HG02678 (cell line): ENCODE results near the gene SEC14L3.

Experiments used
- ATAC-seq: cut with Tn5 transposase; IDR thresholded peaks from one replicate; pipeline ENCODE4 v1.9.1; 2021; ENCODE audit warnings: mild to moderate bottlenecking, moderate library complexity; ENCODE audit not compliant: unreplicated experiment

The SEC14L3 gene

GRCh38 chr22:30445438-30446145, 26.2 kb downstream of the SEC14L3 start:
- no peak for ATAC-seq

- ATAC-seq: no peak
Measured at GRCh38 chr22:30444632-30445437, 27.0 kb downstream of the SEC14L3 start.

- no peak for ATAC-seq
Measured at GRCh38 chr22:30441088-30441487, 30.7 kb downstream of the SEC14L3 start.

- no peak for ATAC-seq
Measured at GRCh38 chr22:30439836-30440235, 32.0 kb downstream of the SEC14L3 start.

GRCh38 chr22:30439226-30439625, 32.6 kb downstream of the SEC14L3 start:
- ATAC-seq: no peak

- no peak for ATAC-seq
Measured at GRCh38 chr22:30438559-30438958, 33.3 kb downstream of the SEC14L3 start.

GRCh38 chr22:30436196-30436595, 35.6 kb downstream of the SEC14L3 start:
- no peak for ATAC-seq

- ATAC-seq: no peak
Measured at GRCh38 chr22:30435674-30436126, 36.1 kb downstream of the SEC14L3 start.

- no peak for ATAC-seq
Measured at GRCh38 chr22:30434843-30435242, 37.0 kb downstream of the SEC14L3 start.

- no peak for ATAC-seq
Measured at GRCh38 chr22:30433773-30434172, 38.0 kb downstream of the SEC14L3 start.

- no peak for ATAC-seq
Measured at GRCh38 chr22:30433227-30433626, 38.6 kb downstream of the SEC14L3 start.

GRCh38 chr22:30432520-30432919, 39.3 kb downstream of the SEC14L3 start:
- no peak for ATAC-seq

- ATAC-seq: no peak
Measured at GRCh38 chr22:30432096-30432495, 39.7 kb downstream of the SEC14L3 start.

- ATAC-seq: no peak
Measured at GRCh38 chr22:30430933-30431332, 40.9 kb downstream of the SEC14L3 start.

GRCh38 chr22:30429887-30430286, 41.9 kb downstream of the SEC14L3 start:
- no peak for ATAC-seq

- no peak for ATAC-seq
Measured at GRCh38 chr22:30427871-30428270, 43.9 kb downstream of the SEC14L3 start.

- no peak for ATAC-seq
Measured at GRCh38 chr22:30426388-30427353, 45.1 kb downstream of the SEC14L3 start.

GRCh38 chr22:30425616-30426387, 46.0 kb downstream of the SEC14L3 start, which contains the start of gene MTFP1:
Gene MTFP1 (plus strand): TSS chr22:30425768. CDS start chr22:30425880, 112 bp downstream.
- ATAC-seq: no peak

- no peak for ATAC-seq
Measured at GRCh38 chr22:30425327-30425615, 46.5 kb downstream of the SEC14L3 start.
